GM19193 (cell line): ENCODE results near the gene ZMYM5.

Source experiments
- POLR2A ChIP-seq: IDR thresholded peaks from 4 replicates; pipeline ENCODE4 v1.6.1; 2011; ENCODE audit not compliant: insufficient read depth, insufficient read length; ENCODE audit errors: extremely low read depth

ZMYM5 gene

DNA sequence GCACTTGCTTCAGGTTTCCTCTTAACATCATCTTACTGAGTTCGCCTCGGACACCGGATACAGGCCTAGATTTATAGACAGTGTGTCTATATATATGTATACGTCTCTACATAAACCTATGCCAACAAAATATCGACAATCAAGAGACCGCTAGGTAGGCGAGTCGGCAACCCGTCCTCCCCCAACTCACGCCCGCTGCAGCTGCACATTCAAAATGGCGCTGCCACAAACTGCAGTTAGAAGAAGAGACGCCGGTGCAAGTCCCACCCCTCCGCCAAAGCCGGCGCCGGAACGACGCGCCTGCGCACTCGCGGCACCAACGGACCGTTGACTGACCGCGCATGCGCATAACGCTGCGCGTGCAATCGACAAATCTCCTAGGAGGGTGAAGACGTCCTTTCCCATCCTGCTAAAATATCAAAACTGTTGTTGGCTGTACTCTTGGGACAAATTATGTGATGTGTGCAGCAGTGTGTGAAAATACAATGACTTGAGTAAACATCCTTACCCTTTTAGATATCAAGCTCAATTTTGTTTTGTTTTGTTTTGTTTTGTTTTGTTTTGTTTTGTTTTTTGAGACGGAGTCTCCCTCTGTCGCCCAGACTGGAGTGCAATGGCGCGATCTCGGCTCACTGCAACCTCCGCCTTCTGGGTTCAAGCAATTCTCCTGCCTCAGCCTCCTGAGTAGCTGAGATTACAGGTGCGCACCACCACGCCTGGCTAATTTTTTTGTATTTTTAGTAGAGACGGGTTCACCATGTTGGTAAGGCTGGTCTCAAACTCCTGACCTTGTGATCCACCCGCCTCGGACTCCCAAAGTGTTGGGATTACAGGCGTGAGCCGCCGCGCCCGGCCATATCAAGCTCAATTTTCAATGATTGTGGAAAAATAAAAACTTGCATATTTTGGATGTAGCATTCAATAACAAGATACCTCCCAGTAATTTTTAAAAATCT, 80.4 kb downstream of the ZMYM5 start, which contains the start of gene PSPC1:
PSPC1 (minus strand) TSS at position 219 of the 956 bp plus-strand sequence; CDS start at position 31, 188 bp downstream.
- TF ChIP-seq POLR2A, result peak; percentile 94

DNA sequence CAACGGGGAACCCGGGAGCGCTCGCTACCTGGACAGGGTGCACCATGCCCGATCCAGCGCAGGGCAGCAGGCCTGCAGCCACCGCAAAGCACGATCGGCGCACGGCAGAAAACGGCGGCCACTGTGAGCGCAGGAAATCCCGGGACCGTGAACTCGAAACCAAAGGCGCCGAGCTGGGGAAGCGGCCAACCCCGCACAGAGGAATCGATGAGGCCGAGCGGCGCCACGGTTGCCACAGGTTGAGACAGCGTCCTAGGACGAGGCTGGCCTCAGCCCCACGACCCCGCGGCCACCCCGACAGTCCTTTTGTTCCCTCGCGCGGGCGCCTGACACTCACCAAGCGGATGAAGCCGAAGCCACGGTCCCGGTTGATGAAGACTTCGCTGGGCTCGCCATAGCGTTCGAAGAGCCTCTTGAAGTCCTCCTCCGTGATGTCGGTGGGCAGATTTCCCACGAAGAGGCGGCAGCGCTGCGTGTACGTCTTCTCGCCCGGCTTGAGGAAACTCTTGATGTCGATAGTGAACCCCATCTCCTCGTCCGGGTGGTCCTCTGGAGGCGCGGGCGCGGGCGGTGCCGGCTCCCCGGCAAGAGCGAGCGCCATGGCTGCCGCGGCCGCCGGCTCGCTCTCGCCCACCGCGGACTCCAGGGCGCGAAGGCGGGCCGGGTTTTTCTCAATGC, 81.3 kb downstream of the ZMYM5 start:
- TF ChIP-seq POLR2A, result peak; percentile 41

DNA sequence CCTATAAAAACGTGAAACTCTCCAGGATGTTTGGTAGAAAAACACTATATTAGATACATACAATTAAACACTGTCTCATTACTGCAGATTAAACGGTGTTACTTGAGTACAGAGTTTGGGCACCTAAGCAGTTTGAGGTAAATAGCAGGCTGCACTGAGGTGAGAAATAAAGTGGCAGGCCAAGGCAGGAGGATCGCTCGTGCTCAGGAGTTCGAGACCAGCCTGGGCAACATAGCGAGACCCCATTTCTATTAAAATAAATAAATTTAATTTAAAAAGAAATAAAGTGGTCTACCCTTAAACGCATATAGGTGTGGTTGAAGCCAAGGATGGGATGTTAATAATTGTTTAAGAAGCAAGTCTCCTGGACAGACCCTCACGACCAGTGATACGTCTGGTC, 81.9 kb downstream of the ZMYM5 start:
- TF ChIP-seq POLR2A, result no peak
